Measurements from ENCODE around the gene MRPL58.

The MRPL58 gene

GRCh38 chr17:75004371-75004770, 8.1 kb upstream of the MRPL58 start:
- no peak for TF ChIP-seq CTCF (IDR thresholded peaks at IDR 0.05)

GRCh38 chr17:75005291-75005690, 7.2 kb upstream of the MRPL58 start:
- TF ChIP-seq CTCF (IDR thresholded peaks at IDR 0.05), result no peak

- no peak for TF ChIP-seq CTCF (IDR thresholded peaks at IDR 0.05)
These were observed 5.8 kb upstream of the MRPL58 start for GRCh38 chr17:75006653-75007052.

GRCh38 chr17:75008373-75008772, 4.1 kb upstream of the MRPL58 start:
- no peak for TF ChIP-seq CTCF (IDR thresholded peaks at IDR 0.05)

- TF ChIP-seq CTCF (IDR thresholded peaks at IDR 0.05), result no peak
These were observed 3.2 kb upstream of the MRPL58 start for GRCh38 chr17:75009139-75009724.

- no peak for TF ChIP-seq CTCF (IDR thresholded peaks at IDR 0.05)
These were observed 1.6 kb upstream of the MRPL58 start for GRCh38 chr17:75010683-75011400.

GRCh38 chr17:75011401-75012095, 922 bp upstream of the MRPL58 start:
- TF ChIP-seq CTCF (IDR thresholded peaks at IDR 0.05), result no peak
